ENCODE measurements around the gene TLCD1. TPM values are rescaled to one million over a fixed set of nuclear protein-coding genes. Genes with fewer than 3 reads are reported as not detected.

TLCD1 gene
- total RNA-seq, 5 donors from 2014 or later (not counting 1 experiment from before 2014, with no cell fraction given), result 1.2 to 1.8 (median 1.3) TPM; not detected in 1

DNA sequence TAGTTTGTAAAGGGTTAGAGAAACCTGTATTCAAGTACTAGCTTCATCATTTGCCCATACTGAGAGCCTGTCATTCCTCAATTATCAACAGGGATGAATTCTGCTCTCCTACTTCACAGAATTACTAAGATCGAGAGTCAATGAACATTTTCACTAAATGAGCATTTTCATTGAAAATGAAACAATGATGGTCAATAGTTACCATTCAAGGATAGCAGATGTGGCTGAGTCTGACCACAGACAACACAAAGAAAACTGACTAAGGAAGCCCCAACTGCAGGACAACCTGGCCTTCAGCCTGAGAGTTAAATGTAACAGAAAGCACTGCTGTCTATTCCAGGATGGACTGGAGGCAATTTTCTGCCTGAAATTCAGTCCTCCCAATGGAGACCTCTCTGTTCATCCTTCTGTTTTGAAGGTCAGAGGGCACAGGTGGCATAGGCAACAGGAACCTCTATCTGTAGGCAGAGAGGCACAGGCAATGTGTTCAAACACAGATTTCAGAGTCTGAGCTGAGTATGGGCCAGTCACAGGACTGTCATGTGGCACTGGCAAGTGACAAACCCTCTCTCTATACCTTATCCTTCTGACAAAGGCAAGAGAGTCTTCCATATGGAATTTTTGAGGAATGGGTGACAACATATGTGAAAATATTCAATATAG, 37.2 kb upstream of the TLCD1 start:
- Mint-ChIP-seq H3K27me3 (no peaks in the 10 kb centered on the region), H3K36me3 (peaks cover 17% of the 10 kb centered on the region), H3K9me3 (no peaks in the 10 kb centered on the region), H3K4me3 (no peak overlapping the region), H3K4me1 (peaks cover 3 to 6% (median 4%) of the 10 kb centered on the region in 3 donors), H3K27ac (no peak overlapping the region)
- Histone ChIP-seq H3K9me3 (no peaks in the 10 kb centered on the region), H3K4me3 (ENCODE audit: control insufficient read depth in 1 of 2, extremely low read depth in 1 of 2, low read length in 1 of 2) (no peak overlapping the region), H3K36me3 (ENCODE audit: control insufficient read depth in 2 of 2, extremely low read depth in 1 of 2, insufficient read depth in 1 of 2, low read length in 1 of 2) (peaks cover 10 to 46% of the 10 kb centered on the region in 2 donors), H3K27me3 (replicated peaks in 1 of 2; ENCODE audit: control insufficient read depth in 2 of 2, extremely low read depth in 1 of 2, insufficient read depth in 2 of 2, low read length in 1 of 2) (no peaks in the 10 kb centered on the region), H3K4me1 (ENCODE audit: control insufficient read depth in 1 of 2, extremely low read depth in 1 of 2, insufficient read depth in 2 of 2, low read length in 2 of 2) (no peaks in the 10 kb centered on the region), H3K27ac (ENCODE audit: low read length) (no peak overlapping the region)
- CTCF ChIA-PET, result interaction anchor here (0.5 to 3.0 kb wide), 61 partner anchors 9 to 1041 kb away, joined by 3 to 32 read pairs (median 4); partner anchors contain the start of genes FAM222B (in 2 of the 2), TLCD1 (in 2 of the 2), DHRS13 (in 1 of the 2) and ERAL1 (in 1 of the 2)
- POLR2A ChIA-PET, result interaction anchor here in 1 of 2 donors (0.7 to 1.0 kb wide), 2 partner anchors 12 to 65 kb away, joined by 3 to 4 read pairs; no protein-coding TSS in a partner anchor
- peak in 3 of 4 experiments; percentile 23 to 45 (median 29) for ATAC-seq (replicated peaks in 1 of 4)
- no CpG with 5 or more reads among the region's 1 CpG for WGBS (ENCODE audit: insufficient coverage)
- DNase-seq, result no peak

DNA sequence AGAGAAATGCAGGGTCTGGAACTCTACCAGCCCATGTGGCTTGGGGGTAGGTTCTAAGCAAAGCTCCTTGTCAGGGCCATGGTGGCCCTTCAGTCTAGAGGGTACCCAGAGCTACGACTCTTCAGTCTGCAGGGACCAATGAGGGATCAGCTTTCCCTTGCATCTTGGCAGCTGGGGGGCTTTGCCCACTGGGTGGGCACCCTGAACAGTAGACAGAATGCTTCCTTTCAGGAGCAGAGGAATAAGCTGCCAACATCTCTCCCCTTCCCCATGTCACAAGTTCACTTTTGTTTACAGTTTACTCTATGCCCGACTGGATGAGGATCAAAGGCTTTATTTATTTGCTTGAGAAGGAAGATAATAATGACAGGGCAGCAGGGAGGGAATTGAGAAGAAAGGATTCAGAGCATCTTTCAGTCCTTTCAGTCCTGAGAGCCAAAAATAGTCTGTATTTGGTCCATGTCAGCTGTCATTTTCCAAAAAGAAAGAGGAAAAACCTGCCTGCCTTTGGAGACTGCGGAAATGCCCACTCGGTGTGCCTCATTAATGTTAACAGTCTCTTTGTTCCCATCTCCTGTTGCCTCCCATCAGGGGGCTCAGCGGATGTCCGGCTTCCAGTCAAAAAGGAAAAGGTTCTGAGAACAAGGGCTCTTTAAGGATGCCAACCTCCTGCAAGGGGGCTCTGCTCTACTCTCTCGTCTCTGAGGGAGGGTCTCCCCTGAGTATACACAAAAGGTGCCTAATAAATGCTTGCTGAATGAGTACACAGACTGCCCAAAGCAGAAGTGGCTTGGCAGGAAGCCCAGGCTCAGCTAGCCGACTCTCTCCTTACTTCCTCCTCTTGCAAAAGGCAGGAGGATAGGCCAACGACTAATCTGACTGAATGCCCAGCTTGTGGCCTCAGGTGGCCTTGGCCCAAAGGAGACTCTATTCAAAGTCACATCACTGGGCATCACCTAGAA, 34.8 kb upstream of the TLCD1 start:
- no peaks in the 10 kb centered on the region for H3K9me3 Mint-ChIP-seq
- H3K27me3 Mint-ChIP-seq, result no peaks in the 10 kb centered on the region
- H3K4me3 ChIP-seq (ENCODE audit: control insufficient read depth in 1 of 2, extremely low read depth in 1 of 2, low read length in 1 of 2), result no peak overlapping the region
- ATAC-seq (replicated peaks in 1 of 4), result no peak
- 69% methylated on average over 6 of the region's 9 CpGs for WGBS (ENCODE audit: insufficient coverage)
- H3K4me1 Mint-ChIP-seq, result peaks cover 3 to 6% (median 4%) of the 10 kb centered on the region in 3 donors
- CTCF ChIA-PET, result interaction anchor here (0.6 to 0.8 kb wide), 3 partner anchors 27 to 356 kb away, joined by 3 read pairs; no protein-coding TSS in a partner anchor
- no peaks in the 10 kb centered on the region for H3K27me3 ChIP-seq (replicated peaks in 1 of 2; ENCODE audit: control insufficient read depth in 2 of 2, extremely low read depth in 1 of 2, insufficient read depth in 2 of 2, low read length in 1 of 2)
- POLR2A ChIA-PET, result interaction anchor here (0.7 to 1.6 kb wide), 2 partner anchors 26 to 41 kb away, joined by 3 to 5 read pairs; partner anchors contain the start of gene RPL23A (in 1 of the 2)
- peaks cover 11 to 52% of the 10 kb centered on the region in 2 donors for H3K36me3 ChIP-seq (ENCODE audit: control insufficient read depth in 2 of 2, extremely low read depth in 1 of 2, insufficient read depth in 1 of 2, low read length in 1 of 2)
- H3K4me1 ChIP-seq (ENCODE audit: control insufficient read depth in 1 of 2, extremely low read depth in 1 of 2, insufficient read depth in 2 of 2, low read length in 2 of 2), result no peaks in the 10 kb centered on the region
- H3K36me3 Mint-ChIP-seq, result peaks cover 29% of the 10 kb centered on the region
- H3K9me3 ChIP-seq, result no peaks in the 10 kb centered on the region
- H3K4me3 Mint-ChIP-seq, result no peak overlapping the region
- no peak overlapping the region for H3K27ac ChIP-seq (ENCODE audit: low read length)
- H3K27ac Mint-ChIP-seq, result no peak overlapping the region
- no peak for DNase-seq

DNA sequence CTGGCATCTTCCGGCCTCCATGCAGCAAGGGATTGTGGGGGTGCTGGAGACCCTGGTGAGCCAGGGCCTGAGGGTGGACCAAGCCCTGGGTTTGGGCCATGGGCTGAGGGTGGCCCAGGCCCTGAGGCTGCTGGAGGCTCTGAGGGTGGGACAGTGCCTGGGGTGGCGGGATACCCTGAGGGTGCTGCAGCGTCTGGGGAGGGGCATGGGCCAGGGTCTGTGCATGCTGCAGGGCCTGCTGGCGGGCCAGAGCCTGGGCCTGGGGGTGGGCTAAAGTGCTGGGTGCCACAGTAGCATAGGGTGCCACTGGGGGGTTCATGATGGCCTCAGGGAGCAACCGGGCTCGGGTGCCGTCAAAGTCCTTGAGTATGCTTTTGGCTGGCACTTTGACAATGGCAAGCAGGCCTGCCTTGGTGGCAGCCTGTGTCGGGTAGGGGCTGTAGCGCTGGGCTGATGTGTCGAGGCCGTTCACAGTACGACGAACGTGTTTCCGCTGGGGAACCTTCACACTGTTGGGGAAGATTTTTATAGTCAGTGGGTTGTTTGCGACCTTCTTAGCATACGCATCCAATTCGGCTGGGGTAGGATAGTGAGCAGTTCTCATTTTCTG, 33.3 kb upstream of the TLCD1 start:
- Mint-ChIP-seq H3K27ac (no peak overlapping the region), H3K9me3 (no peaks in the 10 kb centered on the region), H3K4me3 (no peak overlapping the region), H3K36me3 (peaks cover 29% of the 10 kb centered on the region), H3K4me1 (peaks cover 3 to 6% (median 4%) of the 10 kb centered on the region in 3 donors), H3K27me3 (no peaks in the 10 kb centered on the region)
- no peaks in the 10 kb centered on the region for H3K9me3 ChIP-seq
- no peaks in the 10 kb centered on the region for H3K4me1 ChIP-seq (ENCODE audit: control insufficient read depth in 1 of 2, extremely low read depth in 1 of 2, insufficient read depth in 2 of 2, low read length in 2 of 2)
- H3K4me3 ChIP-seq (ENCODE audit: control insufficient read depth in 1 of 2, extremely low read depth in 1 of 2, low read length in 1 of 2), result no peak overlapping the region
- 98% methylated on average over 12 of the region's 18 CpGs for WGBS (ENCODE audit: insufficient coverage)
- ATAC-seq (replicated peaks in 1 of 4), result no peak
- no peak for DNase-seq
- H3K36me3 ChIP-seq (ENCODE audit: control insufficient read depth in 2 of 2, extremely low read depth in 1 of 2, insufficient read depth in 1 of 2, low read length in 1 of 2), result peaks cover 11 to 46% of the 10 kb centered on the region in 2 donors
- H3K27me3 ChIP-seq (replicated peaks in 1 of 2; ENCODE audit: control insufficient read depth in 2 of 2, extremely low read depth in 1 of 2, insufficient read depth in 2 of 2, low read length in 1 of 2), result no peaks in the 10 kb centered on the region
- POLR2A ChIA-PET, result no interaction called here
- H3K27ac ChIP-seq (ENCODE audit: low read length), result no peak overlapping the region
- CTCF ChIA-PET, result no interaction called here

DNA sequence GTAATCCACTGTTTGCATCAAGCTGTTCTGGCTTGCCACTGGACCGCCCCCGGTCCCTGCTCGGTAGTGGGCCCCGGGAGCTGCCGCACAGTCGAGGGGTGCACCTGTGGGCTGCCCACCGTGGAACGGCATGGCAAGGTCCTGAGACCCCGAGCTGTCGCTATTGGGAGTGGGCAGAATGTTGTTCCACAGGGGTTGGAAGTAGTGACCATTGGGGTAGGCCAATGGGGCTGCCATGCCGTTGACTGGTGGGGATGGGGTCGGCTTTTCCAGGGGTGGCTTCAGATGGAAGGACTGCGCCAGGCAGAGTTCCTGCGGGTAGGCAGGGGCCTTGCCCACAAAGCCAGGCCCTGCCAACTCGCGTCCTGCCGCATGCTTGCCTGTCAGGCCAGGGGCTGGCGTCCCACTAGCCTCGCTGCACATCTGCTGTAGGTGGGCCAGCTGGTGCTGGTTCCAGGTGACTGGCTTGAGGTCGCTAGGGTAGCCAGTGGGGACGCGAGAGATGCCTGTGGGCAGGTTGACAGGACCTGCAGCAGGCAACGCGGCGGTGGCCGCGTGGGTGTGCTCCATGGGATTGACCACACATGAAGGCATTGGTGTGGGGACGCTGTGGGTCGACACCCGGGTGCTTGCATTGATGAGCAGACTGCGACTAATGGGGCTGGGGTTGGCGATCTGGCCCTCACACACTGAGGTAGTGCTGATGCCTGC, 32.5 kb upstream of the TLCD1 start:
- H3K27me3 ChIP-seq (replicated peaks in 1 of 2; ENCODE audit: control insufficient read depth in 2 of 2, extremely low read depth in 1 of 2, insufficient read depth in 2 of 2, low read length in 1 of 2), result no peaks in the 10 kb centered on the region
- H3K4me1 Mint-ChIP-seq, result peaks cover 0 to under 1% (median under 1%) of the 10 kb centered on the region in 3 donors
- 99% methylated on average over 32 of the region's 32 CpGs for WGBS (ENCODE audit: insufficient coverage)
- no peak overlapping the region for H3K27ac Mint-ChIP-seq
- no peak overlapping the region for H3K27ac ChIP-seq (ENCODE audit: low read length)
- H3K4me3 ChIP-seq (ENCODE audit: control insufficient read depth in 1 of 2, extremely low read depth in 1 of 2, low read length in 1 of 2), result no peak overlapping the region
- no peaks in the 10 kb centered on the region for H3K9me3 ChIP-seq
- no peaks in the 10 kb centered on the region for H3K4me1 ChIP-seq (ENCODE audit: control insufficient read depth in 1 of 2, extremely low read depth in 1 of 2, insufficient read depth in 2 of 2, low read length in 2 of 2)
- H3K27me3 Mint-ChIP-seq, result no peaks in the 10 kb centered on the region
- peaks cover 11 to 46% of the 10 kb centered on the region in 2 donors for H3K36me3 ChIP-seq (ENCODE audit: control insufficient read depth in 2 of 2, extremely low read depth in 1 of 2, insufficient read depth in 1 of 2, low read length in 1 of 2)
- H3K36me3 Mint-ChIP-seq, result peaks cover 26% of the 10 kb centered on the region
- H3K4me3 Mint-ChIP-seq, result no peak overlapping the region
- POLR2A ChIA-PET, result no interaction called here
- no peak for DNase-seq
- ATAC-seq (replicated peaks in 1 of 4), result no peak
- no peaks in the 10 kb centered on the region for H3K9me3 Mint-ChIP-seq
- CTCF ChIA-PET, result interaction anchor here in 1 of 2 donors (0.6 kb wide), 1 partner anchor 31 kb away, joined by 3 read pairs; no protein-coding TSS in a partner anchor

DNA sequence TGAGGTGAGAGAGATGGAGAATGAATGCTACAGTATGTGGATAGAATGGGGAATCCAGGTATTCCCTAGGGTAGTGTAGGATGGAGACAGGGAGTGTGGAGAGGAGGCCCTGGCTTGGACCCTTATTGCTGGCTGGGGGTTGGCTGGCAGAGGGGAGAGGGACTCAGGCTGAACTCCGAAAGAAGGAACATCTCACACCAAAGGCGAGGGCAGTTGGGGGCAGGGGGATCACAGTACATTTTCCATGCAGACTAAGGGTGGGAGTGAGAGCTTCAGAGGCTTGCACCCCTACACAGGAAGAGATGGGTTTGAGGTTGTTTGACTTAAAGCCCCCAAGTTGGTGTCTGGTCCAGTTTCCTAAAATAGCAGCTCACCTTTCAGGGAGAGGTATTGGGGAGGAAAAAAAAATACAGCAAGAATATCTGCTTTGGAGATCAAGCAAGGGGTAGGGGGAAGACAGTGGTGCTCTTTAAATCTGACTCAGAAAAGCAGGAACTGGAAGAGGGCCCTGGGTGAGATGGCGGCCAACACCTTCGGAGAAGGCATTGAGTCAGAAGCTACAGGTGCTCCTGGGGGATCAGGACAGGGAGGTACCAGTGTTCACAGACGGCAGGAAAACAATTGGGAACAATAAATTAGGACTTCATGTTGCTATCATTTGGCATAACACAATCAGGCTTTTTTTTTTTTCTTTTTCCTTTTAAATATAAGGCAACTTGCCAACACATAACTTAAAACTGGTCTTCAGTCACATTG, 30.2 kb upstream of the TLCD1 start:
- no peaks in the 10 kb centered on the region for H3K9me3 Mint-ChIP-seq
- ChIA-PET POLR2A (interaction anchor here in 1 of 2 donors (0.6 to 0.7 kb wide), 2 partner anchors 21 to 67 kb away, joined by 3 to 5 read pairs; no protein-coding TSS in a partner anchor), CTCF (interaction anchor here (0.7 to 2.0 kb wide), 4 partner anchors 30 to 105 kb away, joined by 3 to 5 read pairs (median 3); partner anchors contain the start of gene TLCD1 (in 1 of the 2))
- H3K27me3 ChIP-seq (replicated peaks in 1 of 2; ENCODE audit: control insufficient read depth in 2 of 2, extremely low read depth in 1 of 2, insufficient read depth in 2 of 2, low read length in 1 of 2), result no peaks in the 10 kb centered on the region
- no peaks in the 10 kb centered on the region for H3K4me1 ChIP-seq (ENCODE audit: control insufficient read depth in 1 of 2, extremely low read depth in 1 of 2, insufficient read depth in 2 of 2, low read length in 2 of 2)
- no peak overlapping the region for H3K4me3 Mint-ChIP-seq
- peaks cover 0 to 3% (median 0%) of the 10 kb centered on the region in 3 donors for H3K4me1 Mint-ChIP-seq
- peak overlapping the region; percentile 19 to 33 for H3K27ac Mint-ChIP-seq
- no peak overlapping the region for H3K4me3 ChIP-seq (ENCODE audit: control insufficient read depth in 1 of 2, extremely low read depth in 1 of 2, low read length in 1 of 2)
- no peaks in the 10 kb centered on the region for H3K27me3 Mint-ChIP-seq
- DNase-seq, result no peak
- H3K36me3 Mint-ChIP-seq, result peaks cover 23% of the 10 kb centered on the region
- no peak for ATAC-seq (replicated peaks in 1 of 4)
- H3K9me3 ChIP-seq, result no peaks in the 10 kb centered on the region
- peaks cover 9 to 37% of the 10 kb centered on the region in 2 donors for H3K36me3 ChIP-seq (ENCODE audit: control insufficient read depth in 2 of 2, extremely low read depth in 1 of 2, insufficient read depth in 1 of 2, low read length in 1 of 2)
- 100% methylated on average over 2 of the region's 5 CpGs for WGBS (ENCODE audit: insufficient coverage)
- no peak overlapping the region for H3K27ac ChIP-seq (ENCODE audit: low read length)

Data from T-cell (primary cell).